Activated gamma-delta T cell (primary cell): ENCODE data around the gene ADNP2.

Experiments
- DNase-seq: peaks from one replicate; lab custom pipeline; 2025; lab: John Stamatoyannopoulos, UW
- total RNA-seq, 2 donors: gene quantifications; one replicate each; lab custom pipeline; 2026; lab: John Stamatoyannopoulos, UW

Gene ADNP2, protein sequence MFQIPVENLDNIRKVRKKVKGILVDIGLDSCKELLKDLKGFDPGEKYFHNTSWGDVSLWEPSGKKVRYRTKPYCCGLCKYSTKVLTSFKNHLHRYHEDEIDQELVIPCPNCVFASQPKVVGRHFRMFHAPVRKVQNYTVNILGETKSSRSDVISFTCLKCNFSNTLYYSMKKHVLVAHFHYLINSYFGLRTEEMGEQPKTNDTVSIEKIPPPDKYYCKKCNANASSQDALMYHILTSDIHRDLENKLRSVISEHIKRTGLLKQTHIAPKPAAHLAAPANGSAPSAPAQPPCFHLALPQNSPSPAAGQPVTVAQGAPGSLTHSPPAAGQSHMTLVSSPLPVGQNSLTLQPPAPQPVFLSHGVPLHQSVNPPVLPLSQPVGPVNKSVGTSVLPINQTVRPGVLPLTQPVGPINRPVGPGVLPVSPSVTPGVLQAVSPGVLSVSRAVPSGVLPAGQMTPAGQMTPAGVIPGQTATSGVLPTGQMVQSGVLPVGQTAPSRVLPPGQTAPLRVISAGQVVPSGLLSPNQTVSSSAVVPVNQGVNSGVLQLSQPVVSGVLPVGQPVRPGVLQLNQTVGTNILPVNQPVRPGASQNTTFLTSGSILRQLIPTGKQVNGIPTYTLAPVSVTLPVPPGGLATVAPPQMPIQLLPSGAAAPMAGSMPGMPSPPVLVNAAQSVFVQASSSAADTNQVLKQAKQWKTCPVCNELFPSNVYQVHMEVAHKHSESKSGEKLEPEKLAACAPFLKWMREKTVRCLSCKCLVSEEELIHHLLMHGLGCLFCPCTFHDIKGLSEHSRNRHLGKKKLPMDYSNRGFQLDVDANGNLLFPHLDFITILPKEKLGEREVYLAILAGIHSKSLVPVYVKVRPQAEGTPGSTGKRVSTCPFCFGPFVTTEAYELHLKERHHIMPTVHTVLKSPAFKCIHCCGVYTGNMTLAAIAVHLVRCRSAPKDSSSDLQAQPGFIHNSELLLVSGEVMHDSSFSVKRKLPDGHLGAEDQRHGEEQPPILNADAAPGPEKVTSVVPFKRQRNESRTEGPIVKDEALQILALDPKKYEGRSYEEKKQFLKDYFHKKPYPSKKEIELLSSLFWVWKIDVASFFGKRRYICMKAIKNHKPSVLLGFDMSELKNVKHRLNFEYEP
- 42.7 to 44.6 reads per million in 2 donors for total RNA-seq

DNA sequence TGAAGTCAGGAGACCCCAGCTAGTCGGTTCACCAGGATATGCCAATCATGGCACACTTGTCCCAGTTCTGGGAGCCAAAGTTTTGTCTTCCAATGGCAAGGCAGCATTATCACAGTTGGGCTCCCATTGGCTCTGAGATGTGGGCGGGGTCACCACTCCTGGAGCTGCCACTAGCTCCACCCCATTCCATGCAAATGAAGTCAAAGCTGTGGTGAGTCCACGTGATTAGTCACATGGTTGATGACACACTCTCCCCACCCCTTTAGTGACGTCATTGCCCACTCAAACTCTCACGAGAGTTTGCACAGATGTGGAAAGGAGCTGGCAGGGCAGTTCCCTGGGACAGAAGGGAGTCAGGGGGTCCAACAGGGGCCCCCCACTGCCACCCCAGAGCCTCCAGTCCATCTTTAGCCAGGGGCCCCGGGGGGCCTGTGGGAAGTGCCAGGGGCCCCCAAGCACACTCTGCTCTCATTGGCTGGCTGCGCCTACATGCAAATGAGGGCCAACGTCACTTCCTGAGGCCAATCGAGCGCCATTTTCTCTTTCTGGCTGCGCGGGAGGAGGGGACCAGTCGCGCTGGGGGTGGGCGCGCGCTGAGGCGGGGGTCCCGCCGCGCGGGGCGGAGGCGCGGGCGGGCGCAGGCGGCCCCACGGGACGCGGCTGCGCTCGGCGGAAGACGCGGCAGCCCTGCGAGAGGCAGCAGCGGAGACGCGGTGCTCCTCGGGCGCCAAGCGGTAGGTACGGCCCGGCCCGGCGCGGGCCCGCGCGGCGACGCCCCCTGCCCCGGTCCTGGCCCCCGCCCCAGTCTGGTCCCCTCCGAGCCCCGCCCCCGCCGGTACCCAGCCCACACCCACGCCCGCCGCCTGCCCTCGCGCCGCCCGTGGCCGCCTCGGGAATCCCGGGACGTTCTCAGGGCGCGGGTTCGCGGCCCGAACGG is at the start of gene ADNP2:
ADNP2 (plus strand) TSS at position 524 of the 937 bp plus-strand sequence. CDS start 8,281 bp downstream, outside the sequence.
- peak; percentile 46 for DNase-seq

DNA sequence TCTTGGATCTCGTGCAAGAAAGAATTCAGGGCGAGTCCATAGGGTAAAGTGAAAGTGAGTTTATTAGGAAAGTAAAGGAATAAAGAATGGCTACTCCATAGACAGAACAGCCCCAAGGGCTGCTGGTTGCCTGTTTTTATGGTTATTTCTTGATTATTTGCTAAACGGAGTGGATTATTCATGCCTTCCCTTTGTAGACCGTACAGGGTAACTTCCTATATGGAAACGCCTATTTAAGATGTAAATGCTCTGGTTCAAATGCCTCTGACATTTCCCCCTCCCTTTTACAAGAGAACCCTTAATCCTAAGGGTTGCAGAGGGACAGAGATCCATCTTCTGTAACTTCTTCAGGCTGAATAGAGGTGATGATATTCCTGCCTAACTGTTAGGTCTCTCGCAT is 49.1 kb upstream of the ADNP2 start:
- DNase-seq, result no peak

DNA sequence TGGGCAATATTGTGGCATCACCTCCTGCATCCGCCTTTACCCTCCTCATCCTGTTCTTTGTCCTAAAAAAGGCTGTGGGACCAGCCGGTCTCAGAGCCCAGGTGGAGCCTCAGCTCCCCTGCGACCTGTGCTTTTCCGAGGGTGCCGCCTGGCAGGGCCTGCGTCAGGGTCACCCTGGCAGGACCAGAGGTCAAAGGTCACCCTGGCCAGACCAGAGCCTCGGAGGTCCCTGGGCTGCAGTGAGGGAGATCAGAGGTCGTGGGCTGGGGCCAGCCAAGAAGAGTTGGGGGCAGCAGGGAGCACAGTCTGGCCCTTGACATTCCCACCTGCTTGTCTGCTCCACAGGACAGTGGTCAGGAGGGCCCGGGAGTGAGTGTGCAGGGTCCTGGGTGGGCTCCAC is 43.4 kb upstream of the ADNP2 start:
- no peak for DNase-seq

DNA sequence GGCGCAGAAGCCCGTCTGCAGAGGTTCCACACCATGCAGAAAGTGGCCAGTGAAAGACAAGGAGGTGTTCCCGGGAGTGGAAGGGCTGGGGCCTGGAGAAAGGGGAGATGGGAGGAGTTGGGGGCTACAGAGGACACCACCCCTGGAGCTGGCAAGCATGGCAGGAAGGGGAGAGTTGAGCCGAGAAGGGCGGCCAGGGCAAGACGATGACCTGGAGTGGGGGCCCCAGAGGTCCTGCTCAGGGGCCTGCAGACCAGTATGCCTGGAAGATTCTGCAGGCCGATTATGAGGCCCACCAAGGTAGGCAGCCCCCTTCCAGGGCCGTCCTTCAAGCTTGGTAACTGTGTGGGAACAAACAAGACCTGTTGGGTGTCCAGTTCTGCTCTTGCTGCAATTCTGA is 41.7 kb upstream of the ADNP2 start:
- no peak for DNase-seq

DNA sequence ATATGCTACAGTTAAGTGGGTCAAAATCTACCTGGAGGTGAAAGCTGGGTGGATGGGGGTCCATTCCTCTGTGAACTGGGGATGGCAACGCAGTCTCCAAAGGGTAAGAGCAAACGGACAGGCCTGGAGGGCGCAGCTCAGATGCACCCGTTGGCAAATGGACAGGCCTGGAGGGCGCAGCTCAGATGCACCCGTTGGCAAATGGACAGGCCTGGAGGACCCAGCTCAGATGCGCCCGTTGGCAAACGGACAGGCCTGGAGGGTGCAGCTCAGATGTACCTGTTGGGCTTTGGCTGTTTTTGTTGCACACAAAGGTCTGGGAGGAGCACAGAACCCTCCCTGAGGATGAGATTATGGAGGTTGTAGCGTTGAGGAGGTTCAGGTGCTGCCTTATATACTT is 41.2 kb upstream of the ADNP2 start:
- DNase-seq, result no peak

DNA sequence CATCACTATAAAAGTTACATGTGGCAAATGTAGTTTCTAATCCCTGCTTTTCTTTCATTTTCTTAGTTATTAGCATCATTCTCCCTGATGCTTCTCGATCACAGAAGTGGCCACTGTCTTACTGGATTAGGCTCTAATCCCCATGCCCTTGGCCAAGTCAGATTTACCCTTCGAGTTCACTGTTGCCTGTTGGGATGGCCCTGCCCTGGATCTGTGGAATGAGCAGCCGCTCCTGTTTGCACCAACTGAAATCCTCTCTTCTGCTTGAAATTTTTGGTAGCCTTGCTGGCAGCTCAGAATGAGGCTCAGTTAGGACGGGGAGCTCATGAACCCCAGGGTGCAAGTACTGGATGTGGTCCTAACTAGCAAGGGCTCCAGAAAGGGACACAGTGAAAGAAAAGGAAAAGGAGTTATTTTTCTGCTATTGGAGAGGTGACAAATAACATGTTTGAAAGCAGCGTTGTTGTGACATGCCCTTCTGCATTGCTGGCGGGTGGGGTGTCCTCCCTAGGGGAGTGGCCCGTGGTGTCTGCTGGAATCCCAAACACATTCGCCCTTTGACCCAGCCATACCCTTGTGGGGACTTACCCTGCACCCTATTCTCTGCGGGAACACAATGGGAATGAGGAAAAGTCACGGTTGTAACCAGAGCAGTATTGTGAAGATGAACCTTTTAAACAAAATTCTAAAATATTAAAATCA is 40.3 kb upstream of the ADNP2 start:
- DNase-seq, result no peak

DNA sequence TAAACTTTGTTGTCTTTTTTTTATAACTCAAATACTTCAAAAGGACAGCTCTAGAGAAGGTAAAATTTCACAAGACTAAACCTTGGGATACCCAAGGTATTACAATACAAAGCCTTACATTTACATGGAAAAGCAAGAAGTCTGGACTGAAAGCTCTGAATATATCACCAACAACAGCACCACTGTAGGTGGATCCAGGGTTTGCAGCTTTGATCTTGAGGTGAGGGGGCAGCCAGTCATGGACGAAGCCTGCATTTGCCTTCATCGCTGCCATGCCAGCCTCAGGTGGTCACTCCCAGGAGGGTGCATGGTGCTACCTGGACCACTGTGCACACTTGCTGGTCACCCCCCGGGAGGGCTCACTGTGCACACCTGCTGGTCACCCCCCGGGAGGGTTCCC is 38.2 kb upstream of the ADNP2 start:
- DNase-seq, result no peak

DNA sequence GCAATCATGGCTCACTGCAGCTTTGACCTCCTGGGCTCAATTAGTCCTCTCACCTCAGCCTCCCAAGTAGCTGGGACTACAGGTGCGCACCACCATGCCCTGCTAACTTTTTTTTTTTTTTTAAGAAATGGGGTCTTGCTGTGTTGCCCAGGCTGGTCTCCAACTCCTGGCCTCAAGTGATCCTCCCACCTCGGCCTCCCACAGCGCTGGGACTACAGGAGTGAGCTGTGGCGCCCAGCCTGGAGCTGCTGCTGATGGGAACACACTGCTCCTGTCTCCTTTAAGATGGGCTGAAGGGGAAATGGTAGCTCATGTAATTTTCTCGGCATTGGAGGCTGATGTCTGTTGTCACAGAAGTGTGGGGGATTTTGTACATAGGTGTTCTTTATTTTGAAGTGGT is 34.9 kb upstream of the ADNP2 start:
- no peak for DNase-seq

DNA sequence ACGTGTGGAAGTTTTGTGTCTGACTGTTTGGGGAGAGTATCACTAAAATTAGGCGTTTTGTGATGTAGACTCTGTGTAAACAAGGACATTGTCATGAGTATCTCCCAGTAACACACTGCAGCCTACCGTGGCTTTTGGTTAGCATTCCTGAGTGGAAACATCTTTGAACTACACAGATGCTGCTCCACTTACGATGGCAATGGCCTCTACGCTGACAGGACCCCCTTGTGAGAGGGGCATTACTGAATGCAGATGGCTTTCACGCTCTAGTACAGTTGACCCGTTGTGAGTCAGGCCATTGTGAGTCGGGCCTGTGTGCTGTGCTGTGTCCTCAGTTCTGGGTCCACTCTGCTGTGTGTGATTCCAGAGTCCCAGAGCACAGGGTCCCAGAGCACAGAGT is 34.4 kb upstream of the ADNP2 start:
- DNase-seq, result no peak

DNA sequence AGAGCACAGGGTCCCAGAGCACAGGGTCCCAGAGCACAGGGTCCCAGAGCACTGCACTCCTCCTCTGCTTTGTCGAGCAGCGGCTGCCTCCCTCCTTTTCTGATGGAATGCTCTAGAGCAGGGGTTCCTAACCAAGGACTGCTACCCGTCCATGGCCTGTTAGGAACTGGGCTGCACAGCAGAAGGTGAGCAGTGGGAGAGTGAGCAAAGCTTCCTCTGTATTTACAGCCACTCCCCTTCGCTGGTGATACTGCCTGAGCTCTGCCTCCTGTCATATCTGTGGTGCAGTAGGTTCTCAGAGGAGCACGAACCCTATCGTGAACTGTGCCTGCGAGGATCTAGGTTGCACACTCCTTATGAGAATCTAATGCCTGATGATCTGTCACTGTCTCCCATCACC is 33.1 kb upstream of the ADNP2 start:
- DNase-seq, result no peak

DNA sequence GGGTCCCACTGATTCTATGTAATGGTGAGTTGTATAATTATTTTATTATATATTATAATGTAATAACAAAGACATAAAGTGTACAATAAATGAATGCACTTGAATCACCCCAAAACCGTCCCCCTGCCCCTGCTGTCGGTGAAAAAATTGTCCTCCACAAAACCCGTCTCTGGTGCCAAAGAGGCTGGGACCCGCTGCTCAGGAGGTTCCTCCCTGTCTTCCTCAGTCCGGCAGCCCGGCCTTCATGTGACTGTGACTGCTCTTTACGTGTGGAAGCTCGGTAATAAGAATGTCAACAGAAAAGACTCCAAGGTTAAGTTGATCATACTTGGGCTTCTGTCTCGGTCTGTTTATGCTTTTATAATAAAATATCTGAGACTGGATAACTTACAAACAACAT is 32.7 kb upstream of the ADNP2 start:
- no peak for DNase-seq

DNA sequence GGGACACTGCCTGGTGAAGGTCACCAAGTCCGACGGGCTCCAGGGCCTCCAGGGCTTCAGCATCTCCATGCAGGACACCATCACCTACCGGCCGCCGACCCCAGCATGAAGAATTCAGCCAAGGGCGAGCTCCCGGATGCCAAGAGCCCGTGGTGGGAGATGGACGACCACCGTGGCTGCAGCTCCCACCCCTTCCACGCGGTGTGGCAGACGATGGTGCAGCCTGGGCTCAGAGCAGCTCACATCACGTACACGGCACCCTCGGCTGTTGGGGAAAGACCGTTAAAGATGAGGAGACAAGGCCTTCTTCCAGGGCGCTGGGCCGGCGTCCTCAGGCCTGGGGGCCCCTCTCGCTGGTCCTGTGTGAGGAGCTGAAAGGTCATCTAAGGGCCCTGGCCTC is 31.2 kb upstream of the ADNP2 start:
- no peak for DNase-seq

DNA sequence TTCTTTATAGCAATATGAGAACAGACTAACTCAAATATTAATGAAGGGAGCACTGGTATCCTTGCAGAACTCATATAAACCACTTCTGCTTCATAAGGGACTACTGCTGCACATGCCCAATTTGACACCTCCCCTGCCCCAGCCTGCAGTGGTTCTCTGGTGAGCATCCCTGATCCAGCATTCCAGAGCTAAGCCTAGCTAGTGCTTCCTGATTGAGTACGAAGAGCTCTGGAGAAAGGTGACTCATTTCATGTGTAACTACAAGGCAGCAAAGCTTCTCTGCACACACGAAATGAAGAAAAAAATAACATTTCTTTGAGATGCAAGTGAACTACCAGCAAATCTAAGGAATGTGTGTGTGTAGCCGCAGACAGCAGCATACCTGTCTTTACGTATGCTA is 22.8 kb upstream of the ADNP2 start:
- DNase-seq, result no peak

DNA sequence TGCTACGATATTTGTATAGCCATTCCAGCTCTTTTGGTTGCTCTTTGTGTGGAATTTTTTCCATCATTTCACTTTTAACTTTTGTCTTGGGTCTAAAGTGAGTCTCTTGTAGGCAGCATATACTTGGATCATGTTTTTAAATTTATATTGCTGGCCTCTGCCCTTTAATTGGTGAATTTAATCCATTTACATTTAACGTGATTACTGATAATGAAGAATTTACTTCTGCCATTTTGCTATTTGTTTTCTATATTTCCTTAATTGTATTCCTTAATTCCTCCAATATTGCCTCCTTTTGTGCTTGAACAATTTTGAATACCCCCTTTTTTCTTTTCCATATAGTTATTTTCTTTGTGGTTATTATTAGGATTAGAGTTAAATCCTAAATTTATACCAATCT is 21.0 kb upstream of the ADNP2 start:
- no peak for DNase-seq

DNA sequence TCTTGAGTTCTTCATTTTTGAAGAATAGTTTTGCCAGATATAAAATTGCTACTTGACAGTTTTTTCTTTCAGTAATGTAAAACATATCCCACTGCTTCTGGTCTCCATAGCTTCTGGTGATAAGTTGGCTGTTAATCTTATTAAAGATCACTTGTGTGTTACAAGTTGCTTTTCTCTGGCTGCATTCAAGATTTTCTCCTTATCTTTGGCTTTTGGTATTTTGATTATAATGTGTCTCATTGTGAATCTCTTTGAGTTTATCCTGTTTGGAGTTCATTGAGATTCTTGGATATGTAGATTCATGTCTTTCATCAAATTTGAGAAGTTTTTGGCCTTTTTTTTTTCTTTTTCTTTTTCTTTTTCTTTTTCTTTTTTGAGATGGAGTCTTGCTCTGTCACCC is 20.2 kb upstream of the ADNP2 start:
- DNase-seq, result no peak

DNA sequence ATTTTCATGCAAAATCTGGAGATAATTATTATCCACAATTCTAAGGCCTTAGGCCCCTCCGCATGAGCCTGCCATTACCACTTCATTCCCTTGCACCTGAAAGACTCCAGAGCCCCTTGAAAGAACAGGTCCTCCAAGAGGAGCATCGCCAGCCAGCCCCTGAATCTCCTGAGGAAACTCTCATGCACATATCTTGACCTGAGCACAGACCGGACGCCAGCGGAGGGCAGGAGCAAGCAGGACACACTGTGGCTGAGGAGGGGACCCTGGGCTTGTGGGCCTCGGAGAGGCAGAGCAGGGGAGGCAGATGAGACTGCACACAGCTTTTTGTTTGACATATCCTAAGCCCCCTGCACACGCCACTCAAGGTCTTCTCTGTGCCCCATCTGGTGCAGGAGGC is 13.6 kb upstream of the ADNP2 start:
- no peak for DNase-seq

DNA sequence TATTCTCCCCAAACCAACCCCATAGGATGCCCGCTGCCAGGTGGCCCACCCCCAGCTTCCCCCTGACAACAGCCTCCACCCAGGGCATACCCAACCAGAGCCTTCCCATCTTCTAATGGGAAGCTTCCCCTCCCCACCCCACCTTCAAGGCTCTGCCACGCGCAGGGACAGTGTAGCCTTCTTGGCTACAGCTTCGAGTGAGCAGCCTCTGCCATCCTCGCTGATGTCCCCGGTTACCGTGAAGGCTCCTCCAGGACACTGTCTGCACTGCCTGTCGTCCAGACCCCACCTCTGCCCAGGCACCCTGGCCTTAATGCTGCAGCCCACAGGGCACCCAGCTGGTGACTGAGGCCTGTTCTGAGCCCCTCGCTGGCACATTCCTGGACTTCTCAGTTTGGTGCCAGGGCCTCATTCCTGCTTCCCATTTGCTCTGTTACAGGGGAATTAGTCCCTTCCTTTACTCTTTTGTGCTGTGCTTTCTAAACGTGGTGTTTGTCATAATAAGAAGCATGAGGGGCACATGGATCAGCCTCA is 13.0 kb upstream of the ADNP2 start:
- no peak for DNase-seq

DNA sequence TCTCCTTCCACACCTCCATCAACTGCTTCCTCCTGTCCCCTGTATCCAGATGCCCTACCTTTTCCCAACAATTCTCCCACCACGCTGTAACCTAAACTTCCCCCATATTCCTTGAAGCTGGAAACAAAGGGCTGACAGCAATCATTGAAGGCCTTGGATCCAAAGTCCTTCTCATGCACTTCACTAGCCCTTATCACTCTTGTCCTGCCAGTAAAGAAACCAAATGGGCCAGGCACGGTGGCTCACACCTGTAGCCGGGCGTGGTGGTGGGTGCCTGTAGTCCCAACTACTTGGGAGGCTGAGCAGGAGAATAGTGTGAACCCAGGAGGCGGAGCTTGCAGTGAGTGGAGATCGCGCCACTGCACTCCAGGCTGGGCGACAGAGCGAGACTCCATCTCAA is 11.9 kb upstream of the ADNP2 start:
- DNase-seq, result no peak

DNA sequence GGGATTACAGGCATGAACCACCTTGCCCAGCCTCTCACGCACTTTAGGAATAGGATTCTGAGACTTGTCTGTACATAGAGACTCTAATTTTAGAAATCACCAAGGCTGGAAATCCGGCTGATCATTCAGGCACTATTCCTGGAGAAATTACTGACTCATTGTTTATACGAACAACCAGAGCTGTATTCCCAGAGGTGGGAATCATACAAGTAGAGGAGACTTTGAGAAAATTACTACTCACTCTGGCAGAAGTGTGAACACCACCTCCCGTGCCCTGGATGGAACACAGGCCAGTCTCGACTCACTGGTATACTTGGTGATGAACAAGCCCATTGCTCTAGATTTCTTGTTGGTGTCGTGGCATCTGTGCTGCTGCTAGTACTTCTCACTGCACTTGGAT is 5.8 kb upstream of the ADNP2 start:
- no peak for DNase-seq

DNA sequence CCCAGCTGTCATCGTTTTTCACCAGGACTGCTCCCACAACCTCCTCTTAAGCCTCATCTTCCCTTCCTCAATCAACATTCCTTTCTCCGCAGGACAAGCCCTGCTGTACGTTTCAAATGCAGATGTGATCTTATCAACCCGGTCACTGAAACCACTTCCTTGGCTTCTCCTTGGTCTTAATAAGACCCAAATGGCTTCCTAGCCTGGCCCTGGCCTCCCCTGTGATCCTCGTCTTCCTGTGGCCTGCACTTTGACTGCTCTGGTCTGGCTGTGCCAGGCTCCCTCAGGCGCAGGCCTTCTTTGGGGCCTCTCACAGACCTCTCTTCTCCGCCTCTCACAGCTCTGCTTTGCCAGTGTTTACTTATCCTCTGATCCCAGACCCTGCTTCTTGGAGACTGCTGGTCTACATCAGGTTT is 4.7 kb upstream of the ADNP2 start:
- no peak for DNase-seq
